ENCODE results near the gene CLCN7.

The CLCN7 gene

DNA sequence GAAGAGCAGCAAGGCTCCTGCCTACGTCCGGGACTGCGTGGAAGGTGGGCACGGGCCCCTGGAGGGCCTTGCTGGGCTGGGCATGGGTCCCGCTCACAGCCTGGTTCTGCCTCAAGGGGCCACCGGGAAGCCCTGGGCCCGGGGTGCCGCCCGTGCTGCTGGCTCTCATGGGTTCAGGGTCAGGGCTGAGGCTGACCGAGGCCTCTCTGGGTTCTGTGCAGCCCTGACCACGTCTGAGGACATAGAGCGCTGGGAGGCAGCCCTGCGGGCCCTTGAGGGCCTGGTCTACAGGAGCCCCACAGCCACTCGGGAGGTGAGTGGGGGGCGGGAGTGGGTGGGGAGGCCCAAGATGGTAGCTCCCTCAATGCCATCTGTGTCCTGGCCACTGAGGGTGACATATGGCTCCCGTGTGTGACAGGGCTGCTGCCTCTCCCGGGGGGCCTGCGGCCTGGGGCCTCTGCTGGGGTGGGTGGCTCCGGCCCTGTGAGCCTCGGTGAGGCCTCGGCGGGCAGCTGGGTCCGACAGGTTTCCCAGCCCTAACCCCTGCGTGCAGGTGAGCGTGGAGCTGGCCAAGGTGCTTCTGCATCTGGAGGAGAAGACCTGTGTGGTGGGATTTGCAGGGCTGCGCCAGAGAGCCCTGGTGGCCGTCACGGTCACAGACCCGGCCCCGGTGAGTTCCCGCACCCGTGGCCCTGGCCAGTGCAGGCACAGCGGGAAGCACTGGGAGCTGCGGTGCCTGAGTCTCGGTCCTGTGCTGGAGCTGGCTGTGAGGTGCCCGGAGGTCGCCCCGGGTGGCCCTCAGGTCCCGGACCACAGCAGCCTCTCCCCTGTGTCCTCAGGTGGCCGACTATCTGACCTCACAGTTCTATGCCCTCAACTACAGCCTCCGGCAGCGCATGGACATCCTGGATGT is 27.5 kb upstream of the CLCN7 start:
- no peak for DNase-seq (ENCODE audit: low spot score)

- DNase-seq (ENCODE audit: low spot score) = no peak
Measured at GRCh38 chr16:1501630-1502029, 26.8 kb upstream of the CLCN7 start.

DNA sequence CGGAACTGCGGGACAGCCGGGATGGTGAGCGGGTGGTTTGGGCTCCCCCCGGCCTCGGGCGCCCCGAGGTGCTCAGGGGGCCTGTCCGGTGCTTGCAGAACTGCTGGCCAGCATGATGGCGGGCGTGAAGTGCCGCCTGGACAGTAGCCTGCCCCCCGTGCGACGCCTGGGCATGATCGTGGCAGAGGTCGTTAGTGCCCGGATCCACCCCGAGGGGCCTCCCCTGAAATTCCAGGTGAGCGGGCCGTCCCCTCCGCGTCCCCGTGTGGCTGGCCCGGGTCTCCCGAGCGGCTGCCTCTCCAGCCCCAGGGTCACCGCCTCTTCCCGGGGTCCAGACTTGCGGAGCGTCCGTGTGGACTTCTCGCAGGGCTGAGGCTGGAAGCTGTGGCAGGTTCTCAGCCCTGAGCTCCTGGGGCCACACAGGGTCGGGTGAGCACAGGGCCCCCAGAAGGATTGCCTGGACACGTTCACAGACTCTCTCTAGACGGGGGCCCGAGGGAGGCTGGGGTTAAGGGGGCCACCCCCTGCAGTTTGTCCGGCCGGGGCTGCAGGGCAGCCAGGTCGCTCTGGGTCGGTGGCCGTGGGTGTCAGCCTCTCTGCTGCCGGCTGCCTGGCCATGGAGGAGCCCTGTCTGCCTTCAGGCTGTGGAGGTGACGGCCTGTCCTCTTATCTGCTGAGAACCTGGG is 25.8 kb upstream of the CLCN7 start:
- DNase-seq (ENCODE audit: low spot score) = no peak

DNA sequence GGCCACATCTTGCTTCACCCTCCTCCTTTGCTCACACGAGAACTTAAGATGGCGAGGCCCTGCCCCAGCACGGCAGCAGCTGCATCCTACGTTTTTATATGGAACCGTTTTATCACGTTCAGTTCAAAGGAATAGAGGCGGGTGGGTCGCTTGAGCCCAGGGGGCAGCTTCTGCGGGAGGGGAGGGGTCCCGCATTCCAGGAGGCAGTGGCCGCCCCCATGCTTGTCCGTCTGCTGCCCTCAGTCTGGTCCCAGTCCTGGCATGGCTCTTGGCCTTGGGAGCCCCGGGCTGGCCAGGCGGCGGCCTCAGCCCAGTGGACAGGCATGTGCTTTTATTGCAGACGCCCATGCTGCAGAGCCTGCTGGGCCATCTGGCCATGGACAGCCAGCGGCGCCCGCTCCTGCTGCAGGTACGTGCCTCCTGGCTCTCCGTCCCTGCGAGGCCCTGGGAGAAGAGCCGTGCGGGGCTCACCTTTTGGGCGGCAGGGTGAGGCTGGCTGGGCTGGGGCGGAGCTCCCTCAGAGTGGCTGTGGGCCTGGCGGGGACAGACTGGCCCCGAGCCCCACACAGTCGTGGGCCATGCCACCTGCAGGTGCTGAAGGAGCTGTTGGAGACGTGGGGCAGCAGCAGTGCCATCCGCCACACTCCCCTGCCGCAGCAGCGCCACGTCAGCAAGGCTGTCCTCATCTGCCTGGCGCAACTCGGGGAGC is 25.1 kb upstream of the CLCN7 start:
- DNase-seq (ENCODE audit: low spot score) = no peak

GRCh38 chr16:1498899-1499676 is 24.3 kb upstream of the CLCN7 start:
- no peak for DNase-seq (ENCODE audit: low spot score)

- DNase-seq (ENCODE audit: low spot score) = no peak
Measured at GRCh38 chr16:1497014-1497598, 22.3 kb upstream of the CLCN7 start.

DNA sequence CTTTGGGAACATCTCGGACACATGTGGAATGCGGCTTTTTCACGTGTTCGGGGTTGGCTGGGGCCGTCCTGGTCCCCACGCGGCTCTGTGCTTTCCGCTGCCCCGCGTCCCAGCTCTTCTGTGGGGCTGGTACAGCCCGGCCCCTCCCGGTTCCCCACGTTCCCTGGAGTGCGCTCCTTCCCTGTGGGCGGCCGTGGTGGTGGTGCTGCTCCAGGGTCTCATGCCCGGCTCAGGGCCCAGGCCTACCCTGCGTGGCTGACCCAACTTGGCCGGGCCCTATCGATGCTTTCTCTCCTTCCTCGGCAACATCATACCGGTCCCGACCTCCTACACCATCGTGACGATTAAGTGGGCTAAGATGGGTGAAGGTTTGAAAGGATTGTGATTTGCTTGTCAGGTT is 21.6 kb upstream of the CLCN7 start:
- DNase-seq (ENCODE audit: low spot score) = no peak

DNA sequence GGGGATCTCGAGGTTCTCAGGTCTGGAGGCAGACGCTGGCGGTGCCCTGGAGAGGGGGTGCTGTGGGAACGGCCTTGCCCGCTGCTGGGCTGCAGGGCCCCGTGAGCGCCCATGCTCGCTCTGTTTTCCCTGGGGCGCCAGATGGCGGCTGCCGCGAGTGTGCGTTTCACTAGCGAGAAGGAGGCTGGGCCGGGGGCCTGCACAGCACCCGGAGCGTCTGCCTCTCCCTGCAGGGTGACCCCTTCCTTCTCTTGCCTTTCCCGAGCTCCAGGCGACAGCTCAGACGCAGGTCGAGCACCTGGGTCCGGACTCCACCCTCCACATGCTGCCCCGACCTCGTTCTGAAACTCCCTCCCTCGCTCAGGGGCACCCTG is 21.0 kb upstream of the CLCN7 start:
- DNase-seq (ENCODE audit: low spot score) = no peak

- no peak for DNase-seq (ENCODE audit: low spot score)
Measured at GRCh38 chr16:1495211-1495888, 20.5 kb upstream of the CLCN7 start.

DNA sequence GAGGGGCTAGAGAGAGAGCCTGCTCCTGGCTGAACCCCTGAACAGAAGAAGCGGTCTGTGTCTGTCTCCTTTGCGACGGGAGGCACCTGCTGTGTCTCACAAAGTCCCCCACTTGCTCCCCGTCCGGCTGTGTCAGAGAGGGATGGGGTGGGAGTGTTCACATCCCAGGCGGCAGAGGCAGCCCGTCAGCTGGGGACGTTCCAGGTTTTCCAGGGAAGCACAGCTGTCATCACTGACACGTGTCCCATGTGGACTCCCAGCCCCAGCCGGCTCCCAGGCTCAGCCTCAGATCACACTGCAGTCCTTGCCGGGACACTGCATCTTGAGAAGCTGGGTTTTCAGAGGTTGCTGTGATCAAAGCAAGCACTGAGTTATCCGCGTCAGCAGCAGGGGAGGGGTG is 19.9 kb upstream of the CLCN7 start:
- peak; percentile 44 for DNase-seq (ENCODE audit: low spot score)

GRCh38 chr16:1494129-1494640 is 19.4 kb upstream of the CLCN7 start:
- DNase-seq (ENCODE audit: low spot score) = peak; percentile 95

DNA sequence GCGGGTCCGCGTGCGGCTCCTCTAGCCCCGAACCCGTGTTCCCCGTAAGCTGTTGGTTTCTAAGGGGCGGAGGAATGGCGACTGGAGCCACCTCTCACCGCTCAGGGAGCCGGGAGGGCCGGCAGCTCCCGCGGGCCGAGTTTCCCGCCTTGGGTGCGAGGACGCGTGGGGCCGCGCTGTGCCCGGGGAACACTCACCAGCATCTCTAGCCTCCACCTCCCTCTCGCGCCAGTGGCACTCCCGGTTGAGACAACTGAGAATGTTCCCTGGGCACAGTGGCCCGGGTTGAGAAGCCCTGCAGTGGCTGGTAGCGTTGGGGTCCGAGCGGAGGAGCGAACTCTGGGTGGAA is 18.9 kb upstream of the CLCN7 start:
- DNase-seq (ENCODE audit: low spot score) = peak; percentile 60

DNA sequence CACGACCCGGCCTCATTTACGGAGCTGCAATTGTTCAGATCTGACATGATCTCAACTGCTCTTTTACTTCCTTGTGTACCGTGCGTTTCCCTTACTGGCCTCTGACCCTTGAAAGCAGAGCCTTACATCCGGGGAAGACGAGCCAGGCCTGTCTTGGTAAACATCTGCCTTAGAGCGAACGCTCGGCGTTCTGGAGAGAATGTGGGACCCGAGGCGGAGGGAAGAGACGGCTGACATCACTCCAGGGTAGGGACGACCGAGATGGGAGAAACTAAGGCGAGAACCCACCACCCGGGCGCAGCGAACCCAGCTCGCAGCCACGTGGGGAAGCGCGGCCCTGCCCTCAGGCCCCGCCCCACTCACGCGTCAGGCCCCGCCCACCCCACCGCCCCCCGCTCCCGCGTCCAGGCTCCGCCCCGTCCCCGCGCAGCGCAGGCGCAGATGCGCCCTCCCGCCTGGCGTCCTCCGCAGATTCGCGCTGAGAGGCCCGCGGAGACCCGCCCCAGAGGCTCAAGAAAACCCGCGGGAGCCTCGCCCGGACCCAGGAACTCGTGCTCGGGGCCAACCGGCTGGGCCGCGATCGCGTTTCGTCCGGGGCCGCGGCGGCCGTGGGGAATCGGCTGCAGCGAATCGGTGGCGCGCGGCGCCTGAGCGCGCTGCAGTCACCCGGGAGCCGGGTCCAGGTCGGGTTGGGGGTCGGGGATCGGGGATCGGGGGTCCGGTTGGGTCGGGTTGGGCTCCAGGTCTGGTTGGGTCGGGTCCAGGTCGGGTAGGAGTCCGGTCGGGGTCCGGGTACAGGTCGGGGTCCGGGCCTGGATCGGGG is 18.3 kb upstream of the CLCN7 start, which contains the start of gene TELO2:
Gene TELO2 (plus strand): TSS at position 438 of the 823 bp plus-strand sequence. CDS start 922 bp downstream, outside the sequence.
- DNase-seq (ENCODE audit: low spot score) = peak; percentile 100

- DNase-seq (ENCODE audit: low spot score) = no peak
Measured at GRCh38 chr16:1492082-1492922, 17.5 kb upstream of the CLCN7 start.

- no peak for DNase-seq (ENCODE audit: low spot score)
Measured at GRCh38 chr16:1491327-1491726, 16.5 kb upstream of the CLCN7 start.

DNA sequence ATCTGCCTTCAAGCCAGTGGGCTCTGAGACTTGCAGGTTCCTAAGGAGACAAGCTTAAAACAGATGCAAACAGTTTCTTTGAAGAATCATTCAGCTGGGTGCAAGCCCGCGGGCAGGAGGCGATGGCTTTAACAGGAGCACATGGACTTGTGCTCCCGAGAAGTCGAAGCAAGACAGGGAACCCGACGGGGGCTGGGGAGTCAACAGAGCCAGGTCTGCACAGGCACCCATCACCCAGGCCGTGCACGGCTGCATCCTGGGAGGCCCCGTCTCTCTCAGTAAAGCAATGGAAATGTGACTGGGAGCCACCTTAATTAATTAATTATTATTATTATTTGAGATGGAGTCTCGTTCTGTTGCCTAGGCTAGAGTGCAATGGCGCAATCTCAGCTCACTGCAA is 14.2 kb upstream of the CLCN7 start:
- DNase-seq (ENCODE audit: low spot score) = no peak

DNA sequence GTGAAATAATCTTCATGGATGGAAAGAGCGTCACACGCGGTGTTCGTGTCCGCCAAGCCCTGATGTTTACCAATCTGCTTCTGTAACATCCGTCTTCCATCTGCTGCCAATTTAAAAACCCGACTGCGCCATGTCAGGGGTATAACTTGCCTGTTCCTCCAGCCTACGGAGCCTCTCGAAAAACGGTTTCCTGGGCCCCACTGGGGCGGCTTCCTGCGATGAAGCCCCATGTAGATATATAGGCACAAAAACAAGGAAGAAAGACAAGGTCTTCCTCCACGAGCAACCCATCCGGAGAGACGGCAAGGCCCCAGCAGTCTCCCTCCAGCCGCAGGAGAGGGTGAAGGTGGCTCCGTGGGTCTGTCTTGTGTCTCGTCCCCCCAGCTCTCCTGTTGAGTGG is 13.8 kb upstream of the CLCN7 start, which contains the start of gene PTX4:
Gene PTX4 (minus strand): TSS at position 326 of the 400 bp plus-strand sequence. CDS start 35 bp downstream, at position 291.
- no peak for DNase-seq (ENCODE audit: low spot score)

DNA sequence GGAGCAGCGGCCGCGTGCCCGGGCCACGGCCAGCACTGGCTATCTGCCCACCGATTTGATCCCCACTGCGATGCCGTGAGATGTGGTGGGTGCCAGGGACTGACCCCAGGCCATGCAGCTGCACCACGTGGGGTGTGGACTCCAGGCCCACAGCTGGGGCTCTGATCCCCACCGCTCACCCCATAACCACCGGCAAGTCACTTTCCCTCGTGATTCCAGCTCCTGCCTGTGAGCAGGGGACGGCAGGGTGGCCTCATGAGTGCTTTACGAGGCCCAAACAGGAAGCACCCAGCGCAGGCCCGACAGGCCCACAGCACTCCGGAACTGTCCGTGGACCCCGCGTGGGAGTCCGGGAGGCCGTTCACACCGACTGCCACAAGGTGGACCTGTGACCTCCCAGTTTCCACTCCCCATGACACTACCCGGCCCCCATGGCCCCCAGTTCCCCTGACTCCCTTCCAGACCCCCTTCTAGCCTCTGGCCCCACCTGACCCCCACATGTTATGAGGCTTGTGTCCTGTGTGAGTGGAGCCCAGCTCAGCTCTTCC is 13.3 kb upstream of the CLCN7 start:
- DNase-seq (ENCODE audit: low spot score) = no peak
